GM13977 (cell line): ENCODE results near the gene CLTB.

ENCODE experiments used
- DNase-seq: peaks from one replicate; pipeline ENCODE4 v3.0.0; 2012; ENCODE audit warnings: low spot score
- CTCF ChIP-seq: IDR thresholded peaks from 2 replicates; pipeline ENCODE4 v1.5.1; 2012; ENCODE audit warnings: mild to moderate bottlenecking, control low read depth; ENCODE audit not compliant: insufficient read depth; ENCODE audit errors: extremely low read depth, missing control alignments
- in situ Hi-C: fragments of 300-500 bp; cut with MboI; formaldehyde crosslinking; loops from one replicate; pipeline ENCODE4 v1.12.0; 2022; ENCODE audit warnings: low sequenced_read_pairs, low pct_unique_long_range_greater_than_20kb, mixed read lengths, inconsistent platforms; ENCODE audit not compliant: unreplicated experiment

Gene CLTB

GRCh38 chr5:176441921-176442323, 25.6 kb upstream of the CLTB start:
- TF ChIP-seq CTCF = no peak
- in situ Hi-C loops = no loop called here
- DNase-seq = no peak

DNA sequence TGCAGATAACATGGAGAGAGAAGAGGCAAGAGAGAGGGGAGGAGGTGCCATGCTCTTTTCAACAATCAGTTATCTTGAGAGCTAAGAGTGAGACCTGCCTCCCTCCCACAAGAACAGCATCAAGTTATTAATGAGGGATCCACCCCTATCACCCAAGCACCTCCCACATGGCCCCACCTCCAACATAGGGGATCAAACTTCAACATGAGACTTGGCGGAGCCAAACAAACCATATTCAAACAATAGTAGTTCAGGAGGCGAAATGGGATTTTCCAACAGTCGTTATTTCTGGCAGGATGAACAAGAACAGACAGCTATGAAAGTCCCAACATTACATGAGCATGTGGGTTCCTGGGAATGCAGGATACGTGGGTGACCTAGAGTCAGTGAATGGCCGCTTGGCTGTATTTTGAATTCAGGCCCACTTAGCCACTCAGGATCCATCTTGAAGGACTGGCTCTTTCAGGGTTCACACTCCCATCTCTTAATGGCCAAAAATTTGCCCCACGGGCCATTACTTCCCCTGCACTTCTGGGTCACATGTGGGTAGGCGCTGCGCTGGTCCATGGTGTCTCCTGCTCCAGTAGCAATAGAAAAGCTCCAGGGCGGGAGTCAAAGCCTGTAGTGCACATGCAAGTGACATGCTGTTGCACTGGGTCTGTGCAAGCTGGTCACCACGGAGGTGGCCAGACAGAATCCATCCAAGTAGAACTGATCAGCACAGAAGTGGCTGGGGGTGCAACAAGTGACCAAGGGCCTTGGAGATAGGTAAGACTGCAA, 24.8 kb upstream of the CLTB start:
- in situ Hi-C loops = no loop called here
- no peak for TF ChIP-seq CTCF
- no peak for DNase-seq

DNA sequence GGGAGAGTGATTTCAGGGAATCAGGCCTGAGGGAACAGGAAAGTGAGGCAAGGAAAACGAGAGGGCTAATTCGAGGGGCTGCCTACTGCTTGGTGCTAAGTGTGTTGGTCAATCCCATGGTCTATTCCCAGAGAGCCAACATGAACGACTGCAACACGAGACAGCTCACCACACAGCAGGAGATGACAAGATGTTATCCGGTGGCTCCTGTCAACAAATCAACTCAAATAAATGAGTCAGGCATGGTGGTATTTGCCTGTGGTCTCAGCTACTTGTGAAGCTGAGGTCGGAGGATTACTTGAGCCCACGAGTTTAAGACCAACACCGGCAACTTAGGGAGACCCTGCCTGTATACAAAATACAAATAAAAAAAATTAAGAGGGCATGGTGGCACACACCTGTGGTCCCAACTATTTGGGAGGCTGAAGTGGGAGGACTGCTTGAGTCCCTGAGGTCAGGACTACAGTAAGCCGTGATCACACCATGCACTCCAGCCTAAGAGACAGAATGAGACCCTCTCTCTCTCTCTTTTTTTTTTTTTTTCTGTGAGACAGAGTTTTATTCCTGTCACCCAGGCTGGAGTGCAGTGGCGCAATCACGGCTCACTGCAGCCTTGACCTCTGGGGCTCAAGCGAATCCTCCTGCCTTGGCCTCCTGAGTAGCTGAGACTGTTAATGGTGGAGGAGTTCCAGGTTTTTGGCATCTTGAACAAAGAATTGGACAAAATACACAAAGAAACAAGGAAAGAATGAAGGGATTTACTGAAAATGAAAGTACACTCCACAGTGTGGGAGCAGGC, 22.8 kb upstream of the CLTB start:
- in situ Hi-C loops = no loop called here
- TF ChIP-seq CTCF = no peak
- no peak for DNase-seq

GRCh38 chr5:176436656-176437055, 20.3 kb upstream of the CLTB start:
- in situ Hi-C loops = no loop called here
- DNase-seq = no peak
- no peak for TF ChIP-seq CTCF

- in situ Hi-C loops = no loop called here
- DNase-seq = no peak
- TF ChIP-seq CTCF = no peak
Measured at GRCh38 chr5:176432707-176433106, 16.4 kb upstream of the CLTB start.

DNA sequence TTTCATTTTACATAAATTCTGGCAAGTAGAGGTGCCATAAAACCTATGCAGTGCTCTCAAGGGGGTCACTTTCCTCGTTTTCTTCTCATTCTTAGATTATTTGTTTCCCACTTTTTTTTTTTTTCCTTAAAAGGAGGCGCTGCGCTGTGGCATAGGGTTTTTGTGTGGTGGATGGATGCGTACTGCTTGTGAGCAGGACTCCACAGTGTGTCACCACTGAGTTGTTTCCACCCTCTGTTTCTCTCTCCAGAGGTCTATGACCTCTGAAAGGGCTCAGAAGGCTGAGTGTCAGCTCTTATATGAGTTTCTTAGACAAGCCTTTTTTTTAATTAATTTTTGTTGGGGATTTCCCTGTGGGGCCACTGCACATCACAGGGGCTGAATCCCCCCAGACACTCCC, 13.6 kb upstream of the CLTB start:
- no peak for TF ChIP-seq CTCF
- in situ Hi-C loops = no loop called here
- no peak for DNase-seq
